Cardiac fibroblast (primary cell): ENCODE measurements around the gene PRRC2C.
"Not testable (repeated sequence)": the region's sequence is repeated elsewhere in the genome, so short reads cannot be mapped to it uniquely, and the experiment has no call there.

ENCODE experiments used
- DNase-seq, 2 donors: peaks; one replicate each; pipeline versions ENCODE4 v3.0.0 to v3.0.0-alpha.2; 2010; ENCODE audit warnings: low read depth in 2 of 2
- H3K4me3 ChIP-seq, 2 donors: replicated peaks in 1 of 2; 1 replicate in 1 of 2; 2 replicates in 1 of 2; pipeline ENCODE4 v1.5.1; 2011; ENCODE audit warnings: low read depth in 2 of 2, low read length in 2 of 2, mild to moderate bottlenecking in 2 of 2, moderate library complexity in 1 of 2
- CTCF ChIP-seq: IDR thresholded peaks from one replicate; pipeline ENCODE4 v1.5.1; 2011; ENCODE audit warnings: low read depth, mild to moderate bottlenecking, low read length, inconsistent platforms

Gene PRRC2C

DNA sequence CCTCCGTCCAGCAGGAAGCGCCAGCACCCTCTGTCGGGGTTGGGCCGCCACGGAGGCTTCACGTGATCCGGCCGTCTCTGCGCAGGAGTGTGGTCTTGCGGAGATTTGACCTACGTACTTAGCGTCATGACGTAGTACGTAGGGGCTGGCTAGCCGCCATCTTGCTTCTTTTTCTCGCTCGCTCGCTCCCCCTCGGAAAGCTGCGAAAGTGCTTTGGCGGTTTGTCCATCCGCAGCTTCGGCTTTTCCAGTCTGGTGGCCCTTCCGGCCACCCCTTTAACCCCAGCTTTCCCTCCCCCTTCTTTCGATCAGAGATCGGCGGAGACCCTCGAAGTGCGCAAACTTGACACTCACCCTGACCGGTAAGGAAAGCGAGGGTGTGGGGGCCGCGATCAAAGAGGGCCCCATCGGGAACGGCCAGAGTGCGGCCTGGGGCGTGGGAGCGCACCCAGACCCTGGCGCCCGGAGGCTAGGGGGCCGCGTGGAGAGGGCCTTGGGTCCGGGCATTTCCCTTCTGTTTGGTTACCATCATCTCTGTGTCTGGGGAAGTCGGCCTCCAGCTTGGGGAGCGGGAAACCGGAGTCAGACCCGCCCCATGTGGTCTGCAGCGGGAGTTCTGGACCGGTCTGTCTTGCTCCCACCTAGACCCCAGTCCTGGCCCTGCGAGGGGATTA is at the start of gene PRRC2C:
PRRC2C (plus strand) TSS at position 156 of the 673 bp plus-strand sequence. CDS start 26,559 bp downstream, outside the sequence.
- H3K4me3 ChIP-seq: peak within 1 kb of the TSS; percentile 99
- TF ChIP-seq CTCF: peak; percentile 76
- DNase-seq: peak; percentile 99

GRCh38 chr1:171438441-171438840 is 46.9 kb upstream of the PRRC2C start:
- no peak for TF ChIP-seq CTCF
- DNase-seq: peak; percentile 97 to 99
- H3K4me3 ChIP-seq: no peak overlapping the region

- not testable (repeated sequence) for DNase-seq, H3K4me3 ChIP-seq
These were observed 45.1 kb upstream of the PRRC2C start for GRCh38 chr1:171440201-171440600.

GRCh38 chr1:171441278-171441895 is 43.9 kb upstream of the PRRC2C start:
- DNase-seq: peak; percentile 60 to 88
- H3K4me3 ChIP-seq: not testable (repeated sequence)

GRCh38 chr1:171446386-171446785 is 38.9 kb upstream of the PRRC2C start:
- peak in 1 of 2 donors; percentile 29 for DNase-seq
- TF ChIP-seq CTCF: no peak
- no peak overlapping the region for H3K4me3 ChIP-seq

DNA sequence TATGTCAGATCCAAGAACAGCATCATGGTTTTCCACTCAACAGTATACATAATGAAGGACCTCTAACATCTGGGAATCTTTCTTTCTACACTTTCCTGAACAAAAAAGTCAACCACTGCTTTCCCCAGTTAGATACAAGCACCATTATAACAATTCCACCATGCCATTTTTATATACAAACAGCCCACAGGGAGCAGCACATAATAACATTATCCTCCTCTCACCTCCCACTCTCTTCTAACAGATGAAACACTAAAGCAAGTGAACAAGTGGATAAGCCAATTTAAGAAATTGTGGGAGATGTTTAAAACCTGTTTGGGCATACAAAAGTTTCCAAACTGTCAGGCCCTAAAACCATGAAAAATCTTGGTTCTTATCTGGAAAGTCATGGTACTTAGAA is 29.4 kb upstream of the PRRC2C start:
- TF ChIP-seq CTCF: no peak
- DNase-seq: no peak
- no peak overlapping the region for H3K4me3 ChIP-seq

- no peak for TF ChIP-seq CTCF
- peak; percentile 39 to 78 for DNase-seq
- no peak overlapping the region for H3K4me3 ChIP-seq
These were observed 27.9 kb upstream of the PRRC2C start for GRCh38 chr1:171457412-171457811.
